GM18508 (cell line): ENCODE results near the gene MINAR1.

Experiments used
- ATAC-seq: cut with Tn5 transposase; IDR thresholded peaks from one replicate; pipeline ENCODE4 v1.9.1; 2021; ENCODE audit warnings: moderate number of reproducible peaks; ENCODE audit not compliant: insufficient read depth, unreplicated experiment

Gene MINAR1

GRCh38 chr15:79430901-79431635, 1.1 kb upstream of the MINAR1 start:
- no peak for ATAC-seq

DNA sequence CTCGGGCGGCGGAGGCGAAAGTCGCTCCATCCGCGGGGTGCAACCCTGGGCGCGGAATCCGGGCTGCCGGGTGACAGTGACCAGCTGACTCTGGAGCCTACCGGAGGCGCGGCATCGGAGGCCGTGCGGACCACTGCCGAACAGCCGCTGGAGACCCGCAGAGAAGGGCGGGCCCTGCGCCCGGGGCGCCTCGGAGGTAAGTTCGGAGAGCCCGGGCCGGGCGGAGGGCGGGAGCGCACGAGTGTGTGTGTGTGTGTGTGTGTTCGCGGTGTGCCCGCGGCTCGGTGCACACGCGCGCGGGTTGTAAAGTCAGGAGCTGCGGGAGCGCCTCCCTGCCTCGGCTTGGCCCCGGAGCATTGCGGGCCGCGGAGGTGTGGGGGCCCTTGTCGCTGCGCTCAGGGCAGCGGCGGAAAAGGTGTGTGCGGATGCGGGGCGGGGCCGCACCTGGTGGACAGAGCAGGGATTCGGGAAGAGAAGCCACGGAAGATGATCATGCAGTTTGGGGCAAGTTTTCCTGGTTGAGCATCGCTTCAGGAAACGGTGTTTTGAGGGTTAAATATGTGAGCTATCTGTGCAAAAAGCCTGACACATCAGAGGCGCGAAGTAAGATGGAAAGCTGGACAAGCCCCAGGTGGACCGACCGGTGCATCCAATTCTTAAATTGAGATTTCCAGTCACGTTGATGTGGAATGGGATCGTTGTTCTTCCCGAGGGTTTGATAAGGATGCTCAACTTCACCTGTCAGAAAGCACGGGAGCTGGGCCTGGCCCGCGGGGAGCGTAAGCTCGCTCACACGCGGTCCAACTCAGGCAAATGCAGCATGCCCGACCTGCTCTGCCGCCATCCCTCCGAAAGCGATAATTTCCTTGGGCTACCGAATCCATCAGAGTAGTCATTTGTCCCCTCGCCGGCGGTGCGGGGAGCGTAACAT, 474 bp downstream of the MINAR1 start:
- no peak for ATAC-seq

DNA sequence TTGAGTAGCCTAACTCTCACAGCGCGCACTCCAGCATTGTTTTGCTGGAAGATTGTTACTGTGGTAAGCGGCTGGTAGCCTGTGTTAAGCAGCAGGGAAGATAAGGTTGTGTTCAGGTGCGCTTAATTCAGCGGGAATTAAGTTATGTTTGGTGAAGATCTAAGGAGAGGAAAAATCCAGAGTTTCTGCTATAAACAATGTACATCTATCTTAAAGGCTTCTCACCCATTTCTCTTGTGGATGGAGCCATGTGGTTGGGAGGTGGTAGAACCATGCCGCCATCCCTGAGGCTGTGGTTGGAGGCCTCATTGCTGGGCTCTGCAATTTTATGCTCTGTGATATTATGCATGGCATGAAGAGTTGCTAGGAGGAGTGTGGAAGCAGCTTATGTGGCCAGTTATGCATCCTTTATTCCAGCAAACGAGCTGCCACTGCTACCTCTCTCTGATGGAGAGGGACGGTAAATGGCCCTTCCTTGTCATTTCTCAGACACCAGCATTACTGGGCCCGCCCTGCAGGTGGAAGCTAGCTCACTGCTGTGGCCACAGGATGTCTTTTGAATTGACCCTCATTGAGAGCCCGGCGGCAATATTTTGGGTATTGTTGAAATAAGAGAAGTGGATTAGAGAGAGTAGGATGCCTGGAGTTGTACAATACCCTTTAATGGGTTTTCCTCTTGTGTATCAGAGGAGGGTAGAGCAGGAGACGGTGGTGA, 1.3 kb downstream of the MINAR1 start:
- no peak for ATAC-seq

- ATAC-seq: no peak
These were observed 2.2 kb downstream of the MINAR1 start for GRCh38 chr15:79434361-79434760.

- ATAC-seq: no peak
These were observed 4.1 kb downstream of the MINAR1 start for GRCh38 chr15:79436037-79436780.

DNA sequence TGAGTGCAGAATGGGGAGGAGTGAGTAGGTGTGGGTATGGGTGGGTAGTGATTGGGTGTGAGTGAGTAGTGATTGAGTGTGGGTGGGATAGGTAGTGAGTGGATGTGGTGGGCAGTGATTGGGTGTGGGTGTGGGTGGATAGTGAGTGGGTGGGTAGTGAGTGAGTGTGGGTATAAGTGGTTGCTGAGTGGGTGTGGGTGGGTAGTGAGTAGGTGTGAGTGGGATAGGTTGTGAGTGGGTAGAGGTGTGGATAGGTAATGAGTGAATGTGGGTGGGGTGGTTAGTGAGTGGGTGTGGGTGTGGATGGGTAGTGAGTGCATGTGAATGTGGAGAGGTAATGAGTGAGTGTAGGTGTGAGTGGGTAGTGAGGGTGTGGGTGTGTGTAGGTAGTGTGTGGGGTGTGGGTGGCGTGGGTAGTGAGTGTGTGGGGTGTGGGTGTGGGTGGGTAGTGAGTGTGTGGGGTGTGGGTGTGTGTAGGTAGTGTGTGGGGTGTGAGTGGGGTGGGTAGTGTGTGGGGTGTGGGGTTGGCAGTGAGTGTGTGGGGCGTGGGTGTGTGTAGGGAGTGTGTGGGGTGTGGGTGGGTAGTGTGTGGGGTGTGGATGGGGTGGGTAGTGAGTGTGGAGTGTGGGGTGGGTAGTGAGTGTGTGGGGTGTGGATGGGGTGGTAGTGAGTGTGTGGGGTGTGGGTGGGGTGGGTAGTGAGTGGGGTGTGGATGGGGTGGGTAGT, 5.3 kb downstream of the MINAR1 start:
- no peak for ATAC-seq

DNA sequence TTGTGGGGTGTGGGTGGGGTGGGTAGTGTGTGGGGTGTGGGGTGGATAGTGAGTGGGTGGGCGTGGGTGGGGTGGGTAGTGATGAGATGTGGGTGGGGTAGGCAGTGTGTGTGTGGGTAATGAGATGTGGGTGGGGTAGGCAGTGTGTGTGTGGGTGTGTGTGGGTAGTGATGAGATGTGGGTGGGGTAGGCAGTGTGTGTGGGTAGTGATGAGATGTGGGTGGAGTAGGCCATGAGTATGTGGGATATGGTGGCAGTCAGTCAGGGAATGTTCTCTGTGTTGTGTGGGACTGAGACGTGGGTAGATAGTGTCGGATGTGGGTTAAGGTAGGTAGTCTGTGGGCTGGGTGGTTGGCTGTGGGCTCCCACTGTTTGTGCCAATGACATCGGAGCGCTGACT, 7.1 kb downstream of the MINAR1 start:
- no peak for ATAC-seq

- ATAC-seq: no peak
These were observed 8.3 kb downstream of the MINAR1 start for GRCh38 chr15:79440355-79440908.

GRCh38 chr15:79442911-79443310, 10.8 kb downstream of the MINAR1 start:
- no peak for ATAC-seq

- ATAC-seq: no peak
These were observed 14.9 kb downstream of the MINAR1 start for GRCh38 chr15:79447060-79447459.

DNA sequence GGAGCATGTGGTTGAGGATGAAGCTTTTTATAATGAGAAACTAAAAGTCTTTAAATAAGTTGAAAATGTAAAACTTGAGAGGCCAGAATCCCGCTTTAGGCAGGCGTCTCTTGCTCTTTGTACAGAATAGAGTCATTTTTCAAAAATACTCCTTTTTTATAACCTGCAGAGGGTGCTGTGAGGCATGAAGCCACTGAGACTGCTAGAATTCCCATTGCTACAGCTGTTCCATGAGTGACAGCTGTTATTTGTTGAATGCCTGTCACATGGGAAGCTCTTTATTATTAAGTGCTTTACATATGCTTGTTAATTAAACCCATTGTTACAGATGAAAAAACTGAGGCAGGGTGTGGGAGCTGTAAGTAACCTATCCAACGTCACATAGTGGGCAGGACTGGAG, 18.5 kb downstream of the MINAR1 start:
- no peak for ATAC-seq

DNA sequence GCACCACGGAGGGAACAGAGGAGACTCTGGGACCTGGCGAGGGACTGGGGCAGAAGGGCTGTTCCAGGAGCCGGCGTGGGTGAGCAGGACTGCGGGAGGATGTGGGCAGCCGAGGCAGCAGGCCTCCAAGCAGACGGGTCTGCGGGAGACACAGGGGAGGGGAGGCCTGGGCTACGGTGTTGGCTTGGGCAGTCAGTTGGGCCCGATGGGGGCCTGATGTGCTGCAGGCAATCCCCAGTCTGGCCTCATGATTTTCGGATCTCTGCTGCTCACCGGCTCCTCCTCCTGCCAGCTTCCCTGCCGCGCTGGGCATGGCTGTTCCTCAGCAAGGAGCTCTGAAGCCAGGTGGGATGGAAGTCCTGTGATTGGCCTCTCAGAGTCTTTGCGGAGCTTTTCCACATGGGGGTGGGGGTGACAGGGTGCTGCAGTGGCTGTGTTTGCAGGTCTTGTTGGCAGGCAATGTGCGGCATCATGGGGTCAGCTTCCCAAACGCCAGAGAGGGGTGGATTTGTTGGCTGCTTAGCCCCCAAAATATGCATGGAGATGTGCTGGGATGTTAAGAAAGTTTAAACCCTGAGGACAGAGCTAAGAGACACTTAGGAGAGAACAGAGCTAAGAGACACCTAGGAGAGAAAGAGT, 19.3 kb downstream of the MINAR1 start:
- no peak for ATAC-seq

DNA sequence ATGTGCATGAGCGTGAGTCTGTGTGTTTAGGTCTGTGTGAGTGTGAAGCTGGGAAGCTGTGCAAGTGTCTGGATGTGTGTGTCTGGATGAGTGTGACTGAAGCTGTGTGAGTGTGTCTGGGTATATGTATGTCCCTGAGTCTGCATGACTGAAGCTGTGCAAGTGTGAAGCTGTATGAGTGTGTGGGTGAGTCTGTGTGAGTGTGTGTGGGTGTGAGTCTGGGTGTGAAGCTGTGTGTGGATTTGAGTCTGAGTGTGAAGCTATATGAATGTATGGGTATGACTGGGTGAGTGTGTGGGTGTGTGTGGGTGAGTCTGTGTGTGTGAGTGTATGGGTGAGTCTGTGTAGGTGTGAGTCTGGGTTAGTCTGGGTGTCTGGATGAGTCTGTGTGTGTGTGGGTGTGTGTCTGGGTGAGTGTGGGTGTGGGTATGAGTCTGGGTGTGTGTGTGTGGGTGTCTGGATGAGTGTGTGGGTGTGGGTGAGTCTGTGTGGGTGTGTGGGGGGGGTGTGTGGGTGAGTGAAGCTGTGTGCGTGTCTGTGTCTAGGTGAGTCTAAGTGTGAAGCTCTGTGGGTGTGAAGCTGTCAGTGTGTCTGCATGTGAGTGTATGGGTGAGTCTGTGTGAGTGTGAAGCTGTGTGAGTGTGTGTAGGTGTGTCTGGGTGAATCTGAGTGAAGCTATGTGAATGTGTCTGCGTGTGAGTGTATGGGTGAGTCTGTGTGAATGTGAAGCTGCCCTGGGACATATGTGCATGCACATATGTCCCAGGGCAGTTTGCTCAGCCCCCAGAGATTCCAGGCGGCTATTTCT, 20.3 kb downstream of the MINAR1 start:
- ATAC-seq: no peak

DNA sequence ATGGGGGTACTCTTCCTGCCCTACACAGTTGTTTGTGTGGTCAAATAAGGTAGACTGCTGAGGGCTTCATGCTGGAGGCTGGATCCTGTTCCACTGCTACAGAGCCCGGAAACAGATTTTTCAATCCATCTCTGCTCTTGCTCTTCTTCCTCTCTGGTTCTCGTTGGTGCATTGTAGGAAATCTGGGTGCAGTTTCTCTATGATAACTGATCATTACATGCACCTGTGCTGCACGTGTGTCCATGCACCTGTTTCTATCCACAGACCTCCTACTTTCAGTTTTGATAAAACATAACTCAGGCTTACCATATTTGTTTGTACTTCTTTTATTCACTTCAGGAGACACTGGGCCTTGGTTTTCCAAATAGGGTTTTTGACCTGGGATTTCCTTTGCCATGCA, 21.3 kb downstream of the MINAR1 start:
- ATAC-seq: no peak

DNA sequence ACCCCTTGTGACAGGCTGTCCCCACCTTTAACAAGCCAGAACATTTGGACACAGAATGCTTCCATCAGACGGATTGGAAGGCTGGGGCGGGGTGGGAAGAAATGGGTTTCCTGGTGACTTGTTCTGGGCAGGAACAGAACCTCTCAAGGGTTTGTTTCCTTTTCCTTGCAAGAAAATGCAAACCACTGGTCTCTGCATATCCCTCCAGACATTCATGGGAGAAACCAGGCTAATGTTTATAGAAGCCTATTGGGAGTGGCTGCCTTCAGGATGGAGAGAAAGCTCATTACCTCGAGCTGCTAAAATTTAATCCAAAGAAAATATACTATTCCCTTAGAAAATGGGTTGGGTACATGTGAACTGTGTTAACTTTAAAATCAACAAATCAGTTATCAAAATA, 21.9 kb downstream of the MINAR1 start:
- no peak for ATAC-seq

DNA sequence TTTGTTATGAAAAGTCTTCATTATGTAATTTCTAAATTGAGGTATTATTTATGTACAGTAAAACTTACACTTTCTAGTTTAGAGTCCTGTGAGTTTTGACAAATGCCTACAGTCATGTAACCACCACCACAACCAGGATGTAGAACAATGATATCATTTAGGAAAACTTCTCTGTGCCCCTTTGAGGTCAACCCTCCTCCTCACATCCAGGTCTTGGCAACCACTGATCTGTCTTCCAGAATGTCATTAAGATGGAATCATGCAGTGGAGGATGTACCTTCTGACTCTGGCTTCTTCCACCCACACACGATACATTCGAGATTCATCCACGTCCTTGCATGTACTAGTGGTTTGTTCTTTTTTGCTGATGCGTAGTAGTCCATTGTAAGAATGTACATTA, 23.2 kb downstream of the MINAR1 start:
- ATAC-seq: no peak

DNA sequence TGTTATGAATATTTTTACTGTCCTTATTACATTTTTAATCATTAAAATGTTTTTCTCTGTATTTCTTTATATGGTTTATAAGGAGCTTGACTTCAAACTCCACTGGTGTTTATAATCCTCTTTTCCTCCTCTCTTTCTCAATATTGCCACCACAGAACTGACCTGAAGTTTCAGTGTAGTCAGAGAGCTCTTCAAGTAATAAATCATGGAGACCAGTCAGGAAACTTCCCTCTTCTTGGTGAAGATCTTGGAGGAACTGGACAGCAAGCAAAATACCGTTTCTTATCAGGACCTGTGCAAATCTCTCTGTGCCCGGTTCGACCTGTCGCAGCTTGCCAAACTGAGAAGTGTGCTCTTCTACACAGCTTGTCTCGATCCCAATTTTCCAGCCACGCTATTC, 23.8 kb downstream of the MINAR1 start:
- ATAC-seq: no peak

DNA sequence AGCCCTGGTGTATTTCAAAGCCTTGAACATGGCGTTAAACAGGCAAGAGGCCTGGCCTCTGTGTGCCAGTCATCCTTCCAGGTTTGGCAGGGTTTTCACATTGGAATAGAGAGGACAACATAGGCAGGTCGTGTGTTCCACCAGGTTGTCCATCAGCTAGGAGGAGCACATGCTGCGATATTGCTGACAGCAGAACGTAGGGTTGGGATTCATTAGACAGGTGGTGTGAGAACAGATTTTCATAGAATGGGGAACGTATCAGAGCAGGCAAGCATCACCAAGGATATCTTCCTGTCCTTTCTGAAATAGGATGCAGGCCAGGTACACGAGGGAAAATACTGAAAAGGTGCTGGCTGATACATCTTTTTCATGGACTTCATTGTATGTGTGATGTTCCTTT, 26.4 kb downstream of the MINAR1 start:
- no peak for ATAC-seq
